ENCODE measurements around the gene GLT1D1. TPM values are rescaled to one million over a fixed set of nuclear protein-coding genes. Genes with fewer than 3 reads are reported as not detected.

The GLT1D1 gene
- total RNA-seq, 1 donor from 2014 or later = 2.2 TPM

GRCh38 chr12:128966203-128966810 lies 113.0 kb downstream of the GLT1D1 start:
- DNase-seq = no peak

- no peak for DNase-seq
Observed at GRCh38 chr12:128968668-128969067, 115.4 kb downstream of the GLT1D1 start.

DNA sequence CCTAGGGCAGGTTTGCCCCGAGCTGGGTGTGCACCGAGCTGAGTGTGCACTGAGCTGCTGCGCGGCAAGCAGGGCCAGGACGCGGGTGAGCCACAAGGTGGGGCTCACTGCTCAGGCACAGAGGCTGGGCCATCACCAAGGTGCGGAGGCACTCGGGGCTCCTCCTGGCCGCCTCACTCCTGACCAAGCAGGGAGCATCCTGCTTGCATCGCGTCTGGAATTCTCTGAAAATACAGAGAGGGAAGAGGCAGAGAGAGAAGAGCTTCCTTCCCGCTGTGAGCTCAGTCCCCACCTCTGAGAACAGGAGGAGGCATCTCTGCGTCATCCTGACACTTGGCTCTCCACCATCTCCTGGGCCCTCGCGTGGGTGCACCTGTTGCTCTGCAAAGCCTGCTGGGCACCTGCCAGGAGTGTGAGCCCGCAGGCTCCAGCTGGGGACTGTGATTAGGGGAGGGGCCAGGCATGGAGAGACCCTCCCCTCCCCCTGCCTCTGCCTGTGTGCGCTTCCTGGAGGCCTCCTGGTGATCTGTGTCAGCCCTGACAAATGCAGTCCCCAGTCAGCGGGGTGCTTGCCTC lies 116.3 kb downstream of the GLT1D1 start:
- peak; percentile 6 for DNase-seq

DNA sequence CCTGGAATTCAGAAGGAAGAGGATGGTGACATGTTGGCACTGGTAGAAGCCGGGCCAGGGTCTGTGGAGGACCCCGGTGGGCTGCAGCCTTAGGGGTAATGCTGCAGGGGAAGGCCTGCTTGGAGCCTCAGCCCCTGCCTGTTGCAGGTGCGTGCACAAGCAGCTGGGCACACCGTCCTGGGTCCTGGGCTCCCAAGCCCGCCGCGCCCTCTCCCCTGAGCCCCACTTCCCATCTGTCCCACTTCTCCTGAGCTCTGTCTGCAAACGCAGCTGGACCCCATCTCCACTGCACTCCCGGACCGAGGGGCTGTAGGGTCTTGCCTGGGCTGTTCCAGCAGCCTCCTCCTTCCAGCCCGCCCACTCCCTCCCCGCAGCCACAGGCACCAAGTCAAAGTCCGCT lies 116.8 kb downstream of the GLT1D1 start:
- no peak for DNase-seq

DNA sequence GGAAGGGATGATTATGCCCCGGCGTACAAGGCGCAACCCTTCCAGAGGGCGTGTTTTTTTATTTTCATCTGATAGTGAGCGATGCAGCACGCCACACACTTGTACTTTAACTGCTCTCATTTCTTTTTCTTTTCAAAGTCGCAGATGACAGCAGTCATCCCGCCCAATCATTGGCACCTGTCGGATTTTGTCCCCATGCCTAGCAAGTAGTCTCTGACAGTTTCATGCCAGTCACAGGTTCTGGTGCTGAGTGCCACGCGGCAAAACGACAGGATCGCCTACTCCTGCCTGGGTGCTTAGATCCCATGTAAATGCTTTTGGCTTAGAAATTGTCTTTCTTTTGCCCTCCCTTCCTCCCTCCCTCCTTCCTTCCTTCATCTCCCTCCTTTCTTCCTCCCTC lies 117.7 kb downstream of the GLT1D1 start:
- DNase-seq = no peak

- DNase-seq = no peak
Observed at GRCh38 chr12:128971802-128972201, 118.5 kb downstream of the GLT1D1 start.

DNA sequence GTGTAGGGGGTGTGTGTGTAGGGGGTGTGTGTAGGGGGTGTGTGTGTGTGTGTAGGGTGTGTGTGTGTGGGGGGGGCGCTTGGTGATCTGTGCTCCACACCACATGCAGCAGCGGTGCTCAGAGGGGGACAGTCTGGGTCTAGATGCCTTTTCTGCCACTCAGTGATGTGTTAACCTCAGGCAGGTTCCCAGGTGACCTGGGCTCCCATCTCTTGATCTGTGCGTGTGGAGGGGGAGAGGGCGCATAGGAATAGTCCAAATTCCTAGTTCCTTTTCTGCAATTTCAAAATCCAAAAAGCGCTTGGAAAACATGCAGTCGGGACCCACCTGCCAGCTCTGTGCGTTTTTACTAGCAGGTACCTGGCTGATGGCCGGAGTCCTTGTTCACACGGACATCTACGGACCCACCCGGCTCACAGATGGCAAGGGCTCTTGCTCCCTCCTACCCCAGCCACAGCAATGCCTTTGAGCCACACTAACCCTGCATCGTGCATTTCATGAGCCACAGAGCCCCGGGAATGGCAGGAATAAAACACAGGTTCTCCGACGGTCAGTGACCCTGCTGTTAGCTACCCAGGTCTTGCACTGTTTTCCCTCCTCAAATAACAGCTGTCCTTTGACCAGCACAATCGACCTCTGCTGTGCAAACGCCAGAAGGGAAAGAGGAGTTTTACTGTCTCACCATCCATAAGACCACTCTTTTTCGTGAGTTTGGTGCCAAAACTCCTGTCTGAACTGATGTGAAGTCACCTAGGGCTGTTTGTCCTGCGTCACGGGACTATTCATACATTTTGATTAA lies 120.8 kb downstream of the GLT1D1 start:
- no peak for DNase-seq

GRCh38 chr12:128974881-128975280 lies 121.6 kb downstream of the GLT1D1 start:
- no peak for DNase-seq

DNA sequence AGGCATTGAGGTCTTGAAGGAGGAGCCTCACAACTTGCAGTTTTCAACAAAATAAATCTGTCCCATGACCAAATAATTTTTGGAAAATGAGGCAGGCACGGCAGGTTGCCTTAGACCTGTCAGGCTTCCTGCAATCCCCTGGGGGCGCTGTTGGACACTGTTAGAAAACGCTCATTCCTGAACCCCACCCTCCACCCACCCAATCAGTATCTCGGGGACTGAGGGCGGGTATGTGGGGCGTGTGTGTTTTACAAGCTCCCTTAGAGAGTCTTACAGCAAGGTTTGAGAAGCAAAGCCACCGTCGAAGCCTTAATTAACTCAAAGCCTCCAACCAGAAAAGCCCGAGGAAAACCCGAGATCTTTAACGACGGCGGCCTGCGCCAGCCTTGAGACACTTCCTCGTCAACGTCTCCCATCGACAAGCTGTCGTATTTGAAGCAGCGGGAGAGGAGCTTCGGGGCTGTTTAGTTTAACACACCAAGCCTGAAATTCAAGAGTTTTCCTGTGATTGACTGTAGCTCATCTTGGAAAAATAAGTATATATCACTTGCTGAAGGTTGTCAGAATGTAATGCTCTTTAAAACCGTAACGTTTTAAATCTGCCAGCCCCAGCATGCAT lies 123.0 kb downstream of the GLT1D1 start:
- peak; percentile 45 for DNase-seq

GRCh38 chr12:128977441-128977840 lies 124.2 kb downstream of the GLT1D1 start:
- no peak for DNase-seq

GRCh38 chr12:128978067-128978466 lies 124.8 kb downstream of the GLT1D1 start:
- no peak for DNase-seq

- no peak for DNase-seq
Observed at GRCh38 chr12:128980623-128981022, 127.3 kb downstream of the GLT1D1 start.

- no peak for DNase-seq
Observed at GRCh38 chr12:128981971-128982533, 128.8 kb downstream of the GLT1D1 start.

GRCh38 chr12:128982933-128983332 lies 129.7 kb downstream of the GLT1D1 start:
- DNase-seq = no peak

- DNase-seq = no peak
Observed at GRCh38 chr12:128983371-128983770, 130.1 kb downstream of the GLT1D1 start.

DNA sequence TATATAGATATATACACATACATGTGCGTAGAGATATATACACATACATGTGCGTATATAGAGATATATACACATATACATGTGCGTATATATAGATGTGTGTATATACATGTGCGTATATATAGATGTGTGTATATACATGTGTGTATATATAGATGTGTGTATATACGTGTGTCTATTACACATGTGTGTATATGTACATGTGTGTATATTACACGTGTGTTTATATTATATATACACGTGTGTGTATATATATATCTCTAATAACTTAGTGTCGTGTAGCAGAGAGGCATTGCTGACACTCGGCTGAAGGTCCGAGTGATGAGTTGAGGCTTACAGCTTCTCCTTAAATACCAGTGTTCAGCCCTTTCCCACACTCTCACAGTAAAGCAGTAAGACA lies 133.7 kb downstream of the GLT1D1 start:
- no peak for DNase-seq

GRCh38 chr12:128989287-128989686 lies 136.0 kb downstream of the GLT1D1 start:
- no peak for DNase-seq

GRCh38 chr12:128991716-128992115 lies 138.4 kb downstream of the GLT1D1 start:
- peak; percentile 30 for DNase-seq

DNA sequence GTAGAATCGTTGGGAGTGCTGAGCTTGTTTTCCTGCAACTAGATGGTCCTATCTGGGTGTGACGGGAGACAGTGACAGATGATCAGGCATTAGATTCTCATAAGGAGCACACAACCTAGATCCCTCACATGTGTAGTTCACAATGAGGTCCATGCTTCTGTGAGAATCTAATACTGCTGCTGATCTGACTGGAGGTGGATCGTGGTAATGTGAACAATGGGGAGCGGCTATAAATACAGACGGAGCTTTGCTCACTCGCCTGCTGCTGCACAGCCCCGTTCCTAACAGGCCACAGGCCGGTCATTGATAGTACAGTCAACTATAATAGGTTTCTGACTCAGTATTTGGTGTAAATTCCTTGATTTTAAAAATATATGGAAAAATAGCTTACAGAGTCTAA lies 138.8 kb downstream of the GLT1D1 start:
- DNase-seq = no peak

DNA sequence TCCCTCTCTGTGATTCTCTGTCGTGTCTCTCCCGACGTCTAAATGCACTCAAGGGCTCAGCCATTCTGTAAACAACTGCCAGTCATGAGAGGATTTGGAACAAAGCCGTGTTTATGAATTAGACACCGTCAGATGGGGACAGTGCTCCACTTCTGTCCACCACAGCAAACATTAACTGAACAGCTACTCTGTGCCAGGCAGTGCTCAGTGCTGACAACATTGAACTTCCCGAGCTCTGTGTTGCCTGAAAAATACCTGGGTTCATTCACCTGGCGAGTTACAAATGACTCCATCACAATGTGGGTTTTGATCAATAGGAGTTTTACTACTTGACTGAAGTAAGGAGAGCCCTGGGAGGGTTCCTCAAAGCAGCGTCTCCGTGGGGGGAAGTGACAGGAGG lies 139.3 kb downstream of the GLT1D1 start:
- no peak for DNase-seq

DNA sequence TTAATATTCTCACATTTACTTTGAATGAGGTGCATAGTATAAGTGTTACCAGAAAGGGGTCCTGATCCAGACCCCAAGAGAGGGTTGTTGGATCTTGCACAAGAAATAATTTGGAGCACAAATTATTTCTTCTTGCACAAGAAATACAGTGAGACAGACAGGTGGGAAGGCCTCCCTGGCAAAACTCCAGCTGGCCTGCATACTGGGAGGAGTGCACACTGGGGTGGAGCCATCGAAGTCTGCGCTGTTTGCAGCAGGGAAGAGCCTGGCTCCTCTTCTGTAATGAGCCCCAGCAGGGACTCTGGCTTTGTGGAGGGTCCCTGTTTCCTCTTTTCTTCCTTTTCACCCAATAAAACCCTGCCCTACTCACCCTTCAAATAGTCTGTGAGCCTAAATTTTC lies 141.6 kb downstream of the GLT1D1 start:
- DNase-seq = no peak

GRCh38 chr12:128995619-128996018 lies 142.3 kb downstream of the GLT1D1 start:
- no peak for DNase-seq

DNA sequence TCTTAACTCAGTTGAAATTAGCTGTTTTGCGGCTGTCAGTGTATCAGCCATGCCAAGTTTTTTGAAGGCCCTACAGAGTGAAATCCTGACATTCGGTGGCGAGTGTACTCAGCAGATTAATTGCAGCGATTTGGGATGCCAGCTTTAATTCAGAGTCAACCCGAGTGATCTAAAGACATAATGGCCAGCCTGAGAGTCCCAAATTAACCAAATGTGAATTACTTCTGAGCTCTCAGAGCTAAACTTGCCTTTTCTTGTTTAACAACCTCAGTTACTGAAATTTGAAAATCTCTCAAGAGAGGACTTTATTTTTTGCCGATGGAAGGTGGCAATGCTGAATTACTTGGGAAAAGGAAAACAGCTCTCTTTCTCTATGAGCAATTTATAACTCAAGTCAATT lies 148.5 kb downstream of the GLT1D1 start:
- no peak for DNase-seq
